GM12865 (cell line): Measurements from ENCODE around the gene SIPA1.

ENCODE experiments used
- DNase-seq: peaks from one replicate; pipeline ENCODE4 v3.0.0; 2010; ENCODE audit warnings: low read depth
- H3K4me3 ChIP-seq: 2 replicates; pipeline ENCODE4 v1.5.1; 2011; ENCODE audit warnings: mild to moderate bottlenecking, low read depth, low read length, control low read depth
- TF ChIP-seq, protein P1 (sequence below): IDR thresholded peaks from 2 replicates; pipeline ENCODE4 v1.5.1; 2011; ENCODE audit warnings: low read length, control low read depth, low read depth, inconsistent platforms; ENCODE audit not compliant: insufficient read depth; ENCODE audit errors: missing control alignments

The SIPA1 gene

DNA sequence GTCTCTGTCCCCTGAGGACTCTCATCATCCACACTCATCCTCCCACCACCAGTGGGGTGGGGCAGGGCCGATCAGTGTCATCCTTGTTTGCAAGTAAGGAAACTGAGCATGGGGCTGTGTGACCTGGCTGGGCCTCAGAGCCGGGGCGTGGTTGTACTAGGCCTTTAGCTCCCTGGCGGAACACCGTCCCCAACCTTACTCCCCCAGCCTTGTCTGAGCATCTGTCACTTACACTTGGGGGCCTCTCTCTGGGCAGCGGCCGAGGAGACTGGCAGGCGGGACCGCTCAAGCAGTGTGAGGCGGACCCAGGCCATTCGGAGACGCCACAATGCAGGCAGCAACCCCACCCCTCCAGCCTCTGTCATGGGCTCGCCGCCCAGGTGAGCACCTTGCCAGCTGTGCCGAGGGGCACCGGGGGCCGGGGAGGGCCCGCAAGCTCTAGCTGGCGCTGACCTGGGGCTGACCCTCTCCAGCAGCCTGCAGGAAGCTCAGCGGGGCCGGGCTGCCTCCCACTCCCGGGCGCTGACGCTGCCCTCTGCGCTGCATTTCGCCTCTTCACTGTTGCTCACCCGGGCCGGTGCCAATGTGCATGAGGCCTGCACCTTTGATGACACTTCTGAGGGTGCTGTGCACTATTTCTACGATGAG lies 18.5 kb upstream of the SIPA1 start:
- no peak overlapping the region for H3K4me3 ChIP-seq
- TF ChIP-seq, protein P1, sequence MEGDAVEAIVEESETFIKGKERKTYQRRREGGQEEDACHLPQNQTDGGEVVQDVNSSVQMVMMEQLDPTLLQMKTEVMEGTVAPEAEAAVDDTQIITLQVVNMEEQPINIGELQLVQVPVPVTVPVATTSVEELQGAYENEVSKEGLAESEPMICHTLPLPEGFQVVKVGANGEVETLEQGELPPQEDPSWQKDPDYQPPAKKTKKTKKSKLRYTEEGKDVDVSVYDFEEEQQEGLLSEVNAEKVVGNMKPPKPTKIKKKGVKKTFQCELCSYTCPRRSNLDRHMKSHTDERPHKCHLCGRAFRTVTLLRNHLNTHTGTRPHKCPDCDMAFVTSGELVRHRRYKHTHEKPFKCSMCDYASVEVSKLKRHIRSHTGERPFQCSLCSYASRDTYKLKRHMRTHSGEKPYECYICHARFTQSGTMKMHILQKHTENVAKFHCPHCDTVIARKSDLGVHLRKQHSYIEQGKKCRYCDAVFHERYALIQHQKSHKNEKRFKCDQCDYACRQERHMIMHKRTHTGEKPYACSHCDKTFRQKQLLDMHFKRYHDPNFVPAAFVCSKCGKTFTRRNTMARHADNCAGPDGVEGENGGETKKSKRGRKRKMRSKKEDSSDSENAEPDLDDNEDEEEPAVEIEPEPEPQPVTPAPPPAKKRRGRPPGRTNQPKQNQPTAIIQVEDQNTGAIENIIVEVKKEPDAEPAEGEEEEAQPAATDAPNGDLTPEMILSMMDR, result no peak
- DNase-seq, result no peak

DNA sequence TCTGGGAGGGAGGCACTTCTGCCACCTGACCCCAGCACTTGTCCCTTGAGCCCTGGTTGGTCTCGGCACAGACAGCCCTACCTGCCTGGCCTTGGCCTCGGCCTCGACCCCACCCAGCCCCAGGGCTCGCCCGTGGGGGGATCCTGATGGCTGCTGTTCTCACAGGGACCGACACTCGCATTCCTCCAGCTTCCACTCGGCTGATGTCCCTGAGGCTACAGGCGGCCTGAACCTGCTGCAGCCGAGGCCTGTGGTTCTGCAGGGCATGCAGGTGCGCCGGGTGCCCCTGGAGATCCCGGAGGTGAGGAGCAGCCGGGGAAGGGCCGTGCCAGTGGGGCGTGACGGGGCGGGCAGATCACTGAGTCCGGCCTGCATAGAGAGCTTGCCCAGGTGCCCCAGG lies 17.2 kb upstream of the SIPA1 start:
- no peak overlapping the region for H3K4me3 ChIP-seq
- DNase-seq, result no peak
- TF ChIP-seq, protein P1, result no peak

- DNase-seq, result no peak
- TF ChIP-seq, protein P1, result no peak
- H3K4me3 ChIP-seq, result no peak overlapping the region
Observed at GRCh38 chr11:65621460-65621859, 16.4 kb upstream of the SIPA1 start.

- TF ChIP-seq, protein P1, result no peak
- no peak for DNase-seq
- no peak overlapping the region for H3K4me3 ChIP-seq
Observed at GRCh38 chr11:65622011-65622410, 15.9 kb upstream of the SIPA1 start.

DNA sequence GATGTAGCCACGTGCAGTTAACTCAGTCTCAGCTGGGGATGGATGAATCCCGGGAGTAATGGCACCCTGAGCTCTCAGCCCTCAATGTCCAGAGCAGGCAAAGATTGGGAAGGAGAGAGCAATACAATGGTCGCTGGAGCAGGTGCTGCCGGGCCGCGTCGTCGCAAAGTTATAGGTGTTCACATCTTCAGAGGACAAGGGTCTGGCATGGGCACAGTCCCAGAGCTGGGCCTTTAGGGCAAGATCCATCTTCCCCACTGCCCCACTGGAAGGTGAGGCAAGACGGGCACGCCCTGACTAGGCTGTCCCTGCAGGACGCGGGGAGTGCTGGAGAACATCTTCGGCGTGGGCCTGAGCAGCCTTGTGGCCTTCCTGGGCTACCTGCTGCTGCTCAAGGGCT lies 14.7 kb upstream of the SIPA1 start:
- H3K4me3 ChIP-seq, result no peak overlapping the region
- no peak for DNase-seq
- TF ChIP-seq, protein P1, result no peak

DNA sequence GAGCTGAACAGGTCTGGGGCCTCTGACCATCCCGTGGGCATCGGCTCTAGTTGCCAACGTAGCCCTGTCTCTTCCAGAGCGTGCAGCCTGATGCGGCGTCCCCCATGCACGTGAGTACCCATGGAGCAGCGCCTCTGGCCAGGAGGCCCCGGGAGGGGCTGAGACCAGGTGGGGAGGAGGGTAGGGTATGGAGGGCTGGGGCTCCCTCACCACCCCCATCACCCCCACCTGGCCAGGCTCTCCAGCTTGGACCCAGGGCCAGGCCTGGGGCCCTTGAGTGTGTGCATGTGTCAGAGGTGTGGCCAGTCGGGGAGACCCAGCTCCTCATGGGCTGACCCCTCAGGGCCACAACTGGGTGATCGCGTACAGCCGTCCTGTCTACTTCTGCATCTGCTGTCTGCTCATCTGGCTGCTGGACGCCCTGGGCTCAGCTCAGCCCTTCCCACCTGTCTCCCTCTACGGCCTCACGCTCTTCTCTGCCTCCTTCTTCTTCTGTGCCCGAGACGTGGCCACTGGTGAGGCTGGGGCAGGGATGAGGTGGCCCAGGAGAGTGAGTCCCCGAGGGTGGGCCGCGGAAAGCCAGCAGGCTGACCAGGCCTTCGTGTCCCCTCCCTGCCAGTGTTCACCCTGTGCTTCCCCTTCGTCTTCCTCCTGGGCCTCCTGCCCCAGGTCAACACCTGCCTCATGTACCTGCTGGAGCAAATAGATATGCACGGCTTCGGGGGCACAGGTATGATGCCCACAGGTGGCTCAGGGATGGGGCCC lies 13.9 kb upstream of the SIPA1 start:
- TF ChIP-seq, protein P1, result no peak
- no peak for DNase-seq
- no peak overlapping the region for H3K4me3 ChIP-seq

GRCh38 chr11:65624931-65625627 lies 12.8 kb upstream of the SIPA1 start:
- TF ChIP-seq, protein P1, result no peak
- no peak for DNase-seq
- H3K4me3 ChIP-seq, result no peak overlapping the region
